ENCODE results near the gene PPM1L.

PPM1L gene

DNA sequence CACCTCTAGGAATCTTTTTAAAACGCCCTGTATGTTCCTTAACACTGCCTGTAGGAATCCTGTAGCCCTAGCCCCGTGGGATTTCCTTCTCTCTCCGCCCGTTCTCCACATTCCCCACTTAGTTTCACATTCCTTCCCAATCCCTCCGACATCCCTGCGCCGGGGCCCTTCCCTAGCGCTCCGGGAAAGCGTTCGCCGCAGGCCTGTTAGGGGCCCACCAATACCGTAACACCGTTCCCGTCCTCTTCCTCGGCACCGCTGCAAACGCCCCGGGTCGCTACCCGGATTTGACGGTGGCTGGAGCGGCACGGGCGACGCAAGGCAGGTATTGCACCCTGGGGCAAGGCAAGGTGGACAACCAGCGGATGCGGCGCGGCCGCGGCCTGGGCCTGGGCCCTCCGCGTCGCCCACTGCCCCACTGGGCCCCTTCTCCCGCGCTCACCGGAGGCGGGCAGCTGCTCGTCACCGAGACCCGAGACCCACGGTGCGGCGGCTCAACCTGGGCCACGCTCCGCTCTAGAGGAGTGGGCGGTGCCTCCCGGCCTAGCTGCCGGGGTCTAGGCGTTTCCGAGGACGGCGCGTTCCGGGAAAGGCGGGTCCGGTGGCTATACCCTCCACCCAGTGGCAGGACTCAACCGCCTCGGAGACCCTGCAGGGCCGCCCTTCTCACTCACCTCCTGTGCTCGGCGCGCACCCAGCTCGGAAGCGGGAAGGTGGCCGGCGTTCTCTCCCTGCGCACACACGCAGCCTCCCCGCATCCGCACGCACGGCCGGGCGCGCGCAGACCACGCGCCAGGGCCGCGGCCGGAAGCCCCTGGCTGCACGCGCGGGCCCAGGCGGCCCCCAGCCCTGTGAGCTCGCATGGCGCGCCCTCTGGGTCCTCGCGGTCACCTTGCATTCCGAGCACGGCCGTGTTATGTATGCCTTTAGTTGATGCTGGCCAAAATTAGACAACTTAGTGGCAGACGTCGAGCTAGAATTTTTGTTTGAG is 348.8 kb downstream of the PPM1L start, which contains the start of gene B3GALNT1:
Gene B3GALNT1 (minus strand): TSS at position 789 of the 991 bp plus-strand sequence. CDS start 18,595 bp downstream, outside the sequence.
- peak; percentile 69 for DNase-seq

DNA sequence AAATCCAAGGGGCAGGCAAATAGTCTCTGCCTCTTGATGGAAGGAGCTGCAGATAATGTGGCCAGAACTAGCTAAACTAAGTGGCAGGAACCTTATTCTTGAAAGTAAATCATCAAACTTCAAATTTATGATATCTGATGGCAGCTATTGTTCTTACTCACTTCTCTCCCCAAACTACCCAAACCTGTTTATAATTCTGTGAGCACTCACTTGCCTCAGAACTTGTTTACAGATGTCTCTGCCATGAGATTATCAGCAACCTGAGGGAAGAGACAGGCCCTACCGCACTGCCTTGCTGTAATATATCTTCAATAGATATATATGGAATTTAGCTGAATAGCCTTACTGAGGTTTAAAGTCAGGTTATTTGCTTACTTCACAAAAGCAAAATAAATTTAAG is 351.3 kb downstream of the PPM1L start:
- DNase-seq = no peak

DNA sequence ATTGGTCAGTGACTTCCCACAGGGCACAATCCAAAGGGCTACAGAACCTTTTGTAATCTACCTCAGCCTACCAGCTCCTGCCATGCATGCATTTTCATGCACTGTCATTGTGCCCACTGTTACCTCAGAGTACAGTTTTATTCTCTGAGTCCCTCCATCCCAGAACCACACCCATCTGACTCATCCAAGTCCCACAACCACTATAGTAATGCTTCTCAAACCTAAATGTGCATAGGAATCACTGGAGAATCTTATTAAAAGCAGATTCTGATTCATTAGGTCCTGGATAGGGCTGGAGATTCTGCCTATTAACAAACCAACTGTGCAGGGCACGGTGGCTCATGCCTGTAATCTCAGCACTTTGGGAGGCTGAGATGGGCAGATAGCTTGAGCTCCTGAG is 352.8 kb downstream of the PPM1L start:
- no peak for DNase-seq

DNA sequence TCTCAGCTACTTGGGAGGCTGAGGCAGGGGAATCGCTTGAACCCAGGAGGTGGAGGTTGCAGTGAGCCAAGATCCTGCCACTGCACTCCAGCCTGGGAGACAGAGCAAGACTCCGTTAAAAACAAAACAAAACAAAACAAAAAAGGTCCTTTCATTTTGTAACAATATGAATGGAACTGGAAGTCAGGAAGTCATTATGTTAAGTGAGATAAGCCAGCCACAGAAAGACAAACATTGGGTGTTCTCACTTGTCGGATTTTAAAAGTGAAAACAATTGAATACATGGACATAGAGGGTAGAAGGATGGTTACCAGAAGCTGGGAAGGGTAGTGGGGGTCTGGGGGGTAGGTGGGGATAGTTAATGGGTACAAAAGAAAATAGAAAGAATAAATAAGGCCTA is 361.6 kb downstream of the PPM1L start:
- no peak for DNase-seq

DNA sequence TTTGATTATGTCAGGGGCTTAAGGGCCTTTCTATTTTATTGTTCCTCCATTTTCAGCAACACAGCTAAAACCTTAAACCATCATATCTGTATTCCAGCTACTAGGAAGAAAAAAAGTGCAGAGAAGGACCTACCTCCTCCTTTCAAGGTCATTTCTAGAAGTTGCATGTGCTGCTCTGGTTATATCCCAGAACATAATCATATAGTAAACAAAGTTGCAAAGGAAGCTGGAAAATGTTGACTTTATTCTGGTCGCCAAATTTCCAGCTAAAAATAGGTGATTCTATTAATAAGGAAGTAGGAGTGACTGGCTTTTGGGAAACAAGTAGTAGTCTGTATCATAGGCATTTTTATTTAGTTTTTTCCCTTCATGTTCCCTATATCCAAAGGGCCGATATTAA is 370.5 kb downstream of the PPM1L start:
- DNase-seq = no peak
